IMR-90 (cell line): ENCODE data around the gene PIMREG. TPM values are rescaled to one million over a fixed set of nuclear protein-coding genes. Genes with fewer than 3 reads are reported as not detected.

Experiments used
- ATAC-seq: fragments of 200-7000 bp; cut with Tn5 transposase; 2 replicates; pipeline ENCODE4 v1.9.1; 2020; ENCODE audit warnings: low read depth, mild to moderate bottlenecking, moderate library complexity
- BruUV-seq: library from RNA; stranded (reverse); fragments of 400-500 nt; replicated peaks from 2 replicates; lab custom pipeline; 2021; lab: Mats Ljungman, UMichigan
- CTCF ChIA-PET: fragments of 300-600 bp; formaldehyde crosslinking; extraction: SDS; loops from one replicate; lab custom pipeline; 2021; ENCODE audit warnings: antibody characterized with exemption; lab: Yijun Ruan, JAX
- POLR2A ChIA-PET: fragments of 300-600 bp; sonication (Branson Sonifier 250); formaldehyde crosslinking; loops from one replicate; lab custom pipeline; 2022; ENCODE audit warnings: antibody characterized with exemption; ENCODE audit not compliant: unreplicated experiment; lab: Charles Lee
- DNase-seq: peaks from one replicate; pipeline ENCODE4 v3.0.0; 2013
- H2AFZ ChIP-seq: replicated peaks from 2 replicates; pipeline ENCODE3; 2013; ENCODE audit warnings: low read length, mild to moderate bottlenecking; ENCODE audit not compliant: poor library complexity
- H2AK5ac ChIP-seq: 2 replicates; pipeline ENCODE4 v1.6.1; 2013; ENCODE audit warnings: low read depth, low read length, inconsistent platforms
- H2AK9ac ChIP-seq: replicated peaks from 2 replicates; pipeline ENCODE3; 2013; ENCODE audit warnings: mild to moderate bottlenecking, low read depth, low read length, moderate library complexity; ENCODE audit not compliant: poor library complexity
- H2BK120ac ChIP-seq: 2 replicates; pipeline ENCODE4 v1.6.1; 2013; ENCODE audit warnings: low read depth, low read length, inconsistent platforms
- H2BK15ac ChIP-seq: 3 replicates; pipeline ENCODE4 v1.6.1; 2013; ENCODE audit warnings: low read depth, low read length, inconsistent platforms
- H2BK20ac ChIP-seq: 2 replicates; pipeline ENCODE4 v1.6.1; 2013; ENCODE audit warnings: low read depth, mild to moderate bottlenecking, inconsistent platforms, low read length, moderate library complexity
- H2BK5ac ChIP-seq: 2 replicates; pipeline ENCODE4 v1.6.1; 2013; ENCODE audit warnings: mild to moderate bottlenecking, low read depth, low read length, inconsistent platforms; ENCODE audit not compliant: poor library complexity, severe bottlenecking
- H3K14ac ChIP-seq: replicated peaks from 2 replicates; pipeline ENCODE4 v1.6.1; 2013; ENCODE audit warnings: low read depth, low read length, inconsistent platforms
- H3K18ac ChIP-seq: 2 replicates; pipeline ENCODE4 v1.6.1; 2013; ENCODE audit warnings: low read depth, low read length, control low read depth
- H3K23ac ChIP-seq: 2 replicates; pipeline ENCODE4 v1.6.1; 2013; ENCODE audit warnings: low read depth, low read length, inconsistent platforms
- H3K27ac ChIP-seq: 2 replicates; pipeline ENCODE4 v1.5.1; 2013; ENCODE audit warnings: mild to moderate bottlenecking, control low read depth, low read length; ENCODE audit not compliant: insufficient read depth
- H3K27me3 ChIP-seq: 2 replicates; pipeline ENCODE4 v1.6.1; 2013; ENCODE audit warnings: low read length; ENCODE audit not compliant: control insufficient read depth, insufficient read depth
- H3K36me3 ChIP-seq: 2 replicates; pipeline ENCODE4 v1.6.1; 2013; ENCODE audit warnings: low read length, mixed read lengths; ENCODE audit not compliant: control insufficient read depth, insufficient read depth
- H3K4ac ChIP-seq: 2 replicates; pipeline ENCODE4 v1.6.1; 2013; ENCODE audit warnings: low read depth, low read length, inconsistent platforms
- H3K4me1 ChIP-seq: 2 replicates; pipeline ENCODE4 v1.6.1; 2013; ENCODE audit warnings: low read length, mixed read lengths; ENCODE audit not compliant: control insufficient read depth, insufficient read depth
- H3K4me2 ChIP-seq: 2 replicates; pipeline ENCODE4 v1.6.1; 2013; ENCODE audit warnings: low read depth, mild to moderate bottlenecking, control low read depth, low read length, moderate library complexity
- H3K4me3 ChIP-seq: 2 replicates; pipeline ENCODE4 v1.5.1; 2013; ENCODE audit warnings: low read depth, mild to moderate bottlenecking, control low read depth, low read length, moderate library complexity; ENCODE audit not compliant: insufficient read depth
- H3K56ac ChIP-seq: 2 replicates; pipeline ENCODE4 v1.6.1; 2013; ENCODE audit warnings: low read length, inconsistent platforms; ENCODE audit not compliant: insufficient read depth; ENCODE audit errors: extremely low read depth
- H3K79me1 ChIP-seq, 2 experiments: 2 replicates each; pipeline ENCODE4 v1.6.1; 2013; ENCODE audit warnings: low read length in 2 of 2, inconsistent platforms in 1 of 2, low read depth in 1 of 2
- H3K9ac ChIP-seq: 2 replicates; pipeline ENCODE4 v1.6.1; 2013; ENCODE audit warnings: low read depth, low read length, control low read depth
- H3K9me1 ChIP-seq: 2 replicates; pipeline ENCODE4 v1.6.1; 2013; ENCODE audit warnings: low read length, inconsistent platforms; ENCODE audit not compliant: insufficient read depth
- H3K9me3 ChIP-seq: 2 replicates; pipeline ENCODE4 v1.6.1; 2013; ENCODE audit warnings: low read length; ENCODE audit not compliant: control insufficient read depth, insufficient read depth
- H4K20me1 ChIP-seq: 2 replicates; pipeline ENCODE4 v1.6.1; 2013; ENCODE audit warnings: low read length, inconsistent platforms; ENCODE audit not compliant: insufficient read depth
- H4K5ac ChIP-seq: 2 replicates; pipeline ENCODE4 v1.6.1; 2013; ENCODE audit warnings: mild to moderate bottlenecking, low read depth, low read length, control low read depth
- H4K8ac ChIP-seq, 2 experiments: 2 replicates each; pipeline ENCODE4 v1.6.1; 2013; ENCODE audit warnings: low read depth in 2 of 2, low read length in 2 of 2, control low read depth in 1 of 2, inconsistent platforms in 1 of 2
- H4K91ac ChIP-seq: 2 replicates; pipeline ENCODE4 v1.6.1; 2013; ENCODE audit warnings: low read depth, low read length, inconsistent platforms; ENCODE audit not compliant: insufficient read depth
- CEBPB ChIP-seq: IDR thresholded peaks from 2 replicates; pipeline ENCODE4 v1.6.1; 2012; ENCODE audit warnings: low read depth, low read length, improper control_type of control experiment
- CHD1 ChIP-seq: IDR thresholded peaks from 2 replicates; pipeline ENCODE4 v1.6.1; 2012; ENCODE audit warnings: low read depth, low read length, improper control_type of control experiment
- CTCF ChIP-seq: conservative IDR thresholded peaks from 2 replicates; pipeline ENCODE4 v1.5.1; 2012; ENCODE audit warnings: mild to moderate bottlenecking, low read depth, low read length, improper control_type of control experiment
- FOS ChIP-seq: fragments of 150-350 bp; IDR thresholded peaks from 2 replicates; pipeline ENCODE4 v1.6.1; 2016; ENCODE audit warnings: low read depth, low read length
- MAZ ChIP-seq: IDR thresholded peaks from 2 replicates; pipeline ENCODE4 v1.6.1; 2012; ENCODE audit warnings: low read depth, mild to moderate bottlenecking, low read length, improper control_type of control experiment, moderate library complexity, borderline replicate concordance
- RAD21 ChIP-seq: IDR thresholded peaks from 2 replicates; pipeline ENCODE4 v1.6.1; 2012; ENCODE audit warnings: low read length, improper control_type of control experiment
- WGBS, 2 experiments: methylation state at CpG; one replicate each; pipeline versions ENCODE4 v1.1.5 to v1.1.7; 2013; ENCODE audit warnings: missing lambda C conversion rate in 2 of 2; ENCODE audit not compliant: insufficient read length in 1 of 2; ENCODE audit errors: extremely low coverage in 2 of 2; 5-methylcytosine and 5-hydroxymethylcytosine counted together
- dilution Hi-C: fragments of 300-500 bp; cut with HindIII; formaldehyde crosslinking; loops from one replicate; pipeline ENCODE4 v1.14.3; 2018; ENCODE audit warnings: low sequenced_read_pairs; ENCODE audit not compliant: unreplicated experiment
- in situ Hi-C: fragments of 300-500 bp; cut with MboI; formaldehyde crosslinking; loops from 3 replicates; pipeline ENCODE4 v1.14.3; 2019; ENCODE audit warnings: low sequenced_read_pairs, inconsistent platforms, mixed read lengths
- intact Hi-C: fragments of 100-400 bp; cut with micrococcal nuclease; formaldehyde crosslinking; loops from 2 replicates; pipeline ENCODE4 v1.10.0; 2022
- polyA plus RNA-seq, 3 experiments: library from polyadenylated mRNA; depleted of rRNA; stranded (reverse); fragments of >200 nt; gene quantifications; 2 replicates each; pipeline ENCODE4 v1.2.3, GENCODE V29; 2012; ENCODE audit warnings: low replicate concordance in 1 of 3
- total RNA-seq: library from RNA; depleted of rRNA; stranded (reverse); fragments of >200 nt; gene quantifications from 2 replicates; pipeline ENCODE4 v1.2.3, GENCODE V29; 2012

The PIMREG gene
- total and polyA plus RNA-seq, 2 of the 4 experiments (the other 2 are of a cell fraction): 21.5 to 25.9 TPM

- no peak overlapping the region for H3K18ac ChIP-seq
- dilution Hi-C loops (no loop called here), intact Hi-C loops (no loop called here), in situ Hi-C loops (loop anchor here (25.0 kb wide), 1 partner anchor 1191 kb away; the partner anchor contains the start of gene SCIMP)
- no peaks in the 10 kb centered on the region for H3K9me1 ChIP-seq
- H3K56ac ChIP-seq: no peak overlapping the region
- no peak for DNase-seq
- H2BK15ac ChIP-seq: no peak overlapping the region
- no peak overlapping the region for H3K4ac ChIP-seq
- H2AK9ac ChIP-seq: peak overlapping the region; percentile 52
- H2AK5ac ChIP-seq: no peak overlapping the region
- H2BK20ac ChIP-seq: no peak overlapping the region
- H3K4me2 ChIP-seq: no peak overlapping the region
- no peak overlapping the region for H4K5ac ChIP-seq
- WGBS, 2 experiments: 86% methylated on average over 11 of the region's 17 CpGs; no CpG with 5 or more reads in 1 of the 2 experiments
- H3K4me1 ChIP-seq: no peaks in the 10 kb centered on the region
- H3K4me3 ChIP-seq: no peak overlapping the region
- no peak overlapping the region for H2BK5ac ChIP-seq
- TF ChIP-seq FOS: no peak
- no peak for TF ChIP-seq RAD21
- no peak for TF ChIP-seq CTCF
- no peak for TF ChIP-seq CHD1
- TF ChIP-seq MAZ: no peak
- no peak for TF ChIP-seq CEBPB
- no peak overlapping the region for H3K14ac ChIP-seq
- no peaks in the 10 kb centered on the region for H3K79me1 ChIP-seq
- POLR2A ChIA-PET: no interaction called here
- H3K9me3 ChIP-seq: peaks cover 3% of the 10 kb centered on the region
- peaks cover 5% of the 10 kb centered on the region for H3K27me3 ChIP-seq
- no peak overlapping the region for H4K91ac ChIP-seq
- no peak overlapping the region for H3K27ac ChIP-seq
- H3K9ac ChIP-seq: no peak overlapping the region
- no peak overlapping the region for H2BK120ac ChIP-seq
- H2AFZ ChIP-seq: peak overlapping the region; percentile 70
- H3K36me3 ChIP-seq: no peaks in the 10 kb centered on the region
- no peak overlapping the region for H3K23ac ChIP-seq
- CTCF ChIA-PET: interaction anchor here (0.7 kb wide), 1 partner anchor 695 kb away, joined by 3 read pairs; no protein-coding TSS in a partner anchor
- no peak for ATAC-seq
- BruUV-seq: no TSS peak
- H4K8ac ChIP-seq: no peak overlapping the region
- no peaks in the 10 kb centered on the region for H4K20me1 ChIP-seq
Observed at GRCh38 chr17:6428207-6428965, 15.9 kb upstream of the PIMREG start.
